Skeletal muscle tissue (tissue), 4 donors: ENCODE results near the gene UPK3B. TPM values are rescaled to one million over a fixed set of nuclear protein-coding genes. Genes with fewer than 3 reads are reported as not detected.
"Not testable (repeated sequence)": the region's sequence is repeated elsewhere in the genome, so short reads cannot be mapped to it uniquely, and the experiment has no call there.

ENCODE experiments used
- H3K27ac ChIP-seq: one replicate; pipeline ENCODE4 v1.7.0; 2013; ENCODE audit warnings: mild to moderate bottlenecking, low read depth, low read length, inconsistent platforms
- H3K27me3 ChIP-seq, 3 donors: one replicate each; pipeline ENCODE4 v1.7.0; 2013; ENCODE audit warnings: low read length in 3 of 3; ENCODE audit not compliant: control insufficient read depth in 3 of 3, insufficient read depth in 3 of 3
- H3K36me3 ChIP-seq, 3 donors: one replicate each; pipeline ENCODE4 v1.7.0; 2013; ENCODE audit warnings: low read length in 3 of 3; ENCODE audit not compliant: control insufficient read depth in 3 of 3, insufficient read depth in 3 of 3
- H3K4me1 ChIP-seq, 3 donors: one replicate each; pipeline ENCODE4 v1.7.0; 2013; ENCODE audit warnings: low read length in 3 of 3, mild to moderate bottlenecking in 3 of 3; ENCODE audit not compliant: control insufficient read depth in 3 of 3, insufficient read depth in 3 of 3
- H3K4me3 ChIP-seq, 3 donors: one replicate each; pipeline ENCODE4 v1.7.0; 2013; ENCODE audit warnings: low read length in 3 of 3
- H3K9ac ChIP-seq, 3 donors: one replicate each; pipeline ENCODE4 v1.7.0; 2013; ENCODE audit warnings: low read length in 3 of 3, mild to moderate bottlenecking in 3 of 3, moderate library complexity in 2 of 3, low read depth in 1 of 3
- H3K9me3 ChIP-seq, 3 donors: one replicate each; pipeline ENCODE4 v1.7.0; 2013; ENCODE audit warnings: low read length in 3 of 3; ENCODE audit not compliant: control insufficient read depth in 3 of 3
- total RNA-seq: library from RNA; depleted of rRNA; stranded (reverse); fragments of >200 nt; gene quantifications from one replicate; pipeline ENCODE4 v1.2.3, GENCODE V29; 2014
- donor health status: Osteomylitis.

Gene UPK3B
- total RNA-seq, 1 donor from 2014 or later, result not detected

DNA sequence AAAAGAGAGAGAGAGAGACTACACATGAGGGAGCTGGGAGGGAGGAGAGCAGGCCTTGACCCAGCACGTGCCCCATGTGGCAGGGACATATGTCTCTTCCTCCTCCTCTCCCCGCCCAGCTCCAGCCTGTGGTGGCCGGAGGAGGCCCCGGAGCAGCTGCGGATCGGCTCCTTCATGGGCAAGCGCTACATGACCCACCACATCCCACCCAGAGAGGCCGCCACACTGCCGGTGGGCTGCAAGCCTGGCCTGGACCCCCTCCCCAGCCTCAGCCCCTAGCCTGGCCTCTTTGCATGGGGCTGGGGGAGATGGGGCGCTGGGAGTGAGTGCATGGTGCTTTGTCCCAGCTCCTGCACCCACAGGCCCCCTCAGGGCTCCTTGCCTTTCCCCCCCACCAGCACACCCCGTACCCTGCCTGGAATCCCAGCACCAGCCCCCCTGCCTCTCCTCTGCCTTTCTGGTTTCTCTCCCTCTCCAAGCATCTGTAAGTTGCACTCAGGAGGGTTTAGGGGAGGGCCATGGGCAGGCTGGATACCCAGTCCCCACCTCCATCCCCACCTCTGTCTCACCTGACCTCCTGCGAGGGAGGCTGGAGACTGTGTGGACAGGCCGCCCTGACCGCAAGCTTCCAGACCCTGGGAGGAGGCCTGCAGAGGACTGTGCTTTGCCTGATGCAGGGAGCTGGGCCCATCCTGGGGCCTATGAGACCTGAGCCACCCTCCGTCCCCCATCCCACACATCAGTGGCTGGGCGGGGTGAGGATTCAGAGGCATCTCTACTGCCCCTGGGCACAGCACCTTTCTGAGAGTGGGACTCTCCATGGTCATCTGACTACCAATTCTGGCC lies 4.8 kb downstream of the UPK3B start:
- no peak overlapping the region for H3K27ac ChIP-seq
- H3K4me3 ChIP-seq, result no peak overlapping the region
- H3K27me3 ChIP-seq, result no peaks in the 10 kb centered on the region
- H3K9me3 ChIP-seq, result no peaks in the 10 kb centered on the region
- no peak overlapping the region for H3K9ac ChIP-seq
- H3K4me1 ChIP-seq, result peaks cover 0 to 6% (median 3%) of the 10 kb centered on the region in 3 donors
- H3K36me3 ChIP-seq, result no peaks in the 10 kb centered on the region

DNA sequence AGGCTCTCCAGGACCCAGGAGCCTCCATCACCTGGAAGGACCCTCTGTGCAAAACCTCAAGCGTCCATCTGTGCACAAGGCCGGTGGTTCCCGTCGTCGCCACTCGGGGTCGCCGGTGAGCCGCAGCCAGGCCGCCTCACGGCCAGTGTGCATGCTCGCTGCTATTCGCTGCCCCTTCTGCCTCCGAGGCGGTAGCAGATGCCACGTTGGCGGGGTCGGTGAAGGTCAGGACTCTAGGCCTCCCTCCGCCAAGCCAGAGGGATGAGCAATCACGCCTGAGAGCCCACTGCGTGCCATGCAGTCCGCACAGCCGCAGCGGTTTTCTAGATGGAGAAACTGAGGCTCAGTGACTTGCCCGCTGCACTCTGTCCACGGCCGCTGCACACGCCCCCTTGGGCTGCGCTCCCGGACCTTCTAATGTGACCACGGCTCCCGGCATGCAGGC lies 5.7 kb downstream of the UPK3B start:
- Histone ChIP-seq H3K36me3 (no peaks in the 10 kb centered on the region), H3K27me3 (no peaks in the 10 kb centered on the region), H3K4me1 (peaks cover 0 to 6% (median 3%) of the 10 kb centered on the region in 3 donors), H3K9me3 (no peaks in the 10 kb centered on the region), H3K27ac (no peak overlapping the region), H3K9ac (no peak overlapping the region), H3K4me3 (peak overlapping the region in 2 of 3 donors; percentile 40 to 56)

DNA sequence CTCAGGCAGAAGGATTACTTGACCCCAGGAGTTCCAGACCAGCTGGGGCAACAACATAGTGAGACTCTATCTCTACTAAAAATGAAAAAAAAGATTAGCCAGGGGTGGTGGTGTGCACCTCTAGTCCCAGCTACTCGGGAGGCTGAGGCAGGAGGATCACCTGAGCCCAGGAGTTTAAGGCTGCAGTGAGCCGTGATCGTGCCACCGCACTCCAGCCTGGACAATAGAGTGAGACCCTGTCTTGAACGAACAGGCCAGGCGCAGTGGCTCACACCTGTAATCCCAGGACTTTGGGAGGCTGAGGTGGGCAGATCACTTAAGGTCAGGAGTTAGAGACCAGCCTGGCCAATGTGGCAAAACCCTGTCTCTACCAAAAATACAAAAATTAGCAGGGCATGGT lies 6.6 kb downstream of the UPK3B start:
- H3K36me3 ChIP-seq, H3K4me1 ChIP-seq, H3K9ac ChIP-seq, H3K27me3 ChIP-seq, H3K4me3 ChIP-seq, H3K27ac ChIP-seq, H3K9me3 ChIP-seq: not testable (repeated sequence)

DNA sequence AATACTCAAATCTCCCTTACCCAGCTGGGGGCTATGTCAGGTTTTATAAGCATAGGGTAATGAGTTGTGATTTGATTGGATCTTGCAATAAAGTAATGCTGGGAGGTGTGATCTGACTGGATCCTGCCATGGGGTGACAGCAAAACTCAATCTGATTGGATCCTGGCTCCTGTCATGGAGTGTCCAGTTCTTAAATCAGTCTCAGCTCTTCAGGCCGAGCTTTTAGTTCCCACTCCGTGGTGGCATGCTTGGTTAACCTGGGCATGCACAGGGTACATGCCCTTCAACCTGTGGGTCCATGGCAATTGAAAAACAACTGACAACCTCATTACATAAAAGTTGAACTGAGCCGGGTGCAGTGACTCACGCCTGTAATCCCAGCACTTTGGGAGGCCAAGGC lies 15.8 kb downstream of the UPK3B start:
- H3K4me1 ChIP-seq, H3K4me3 ChIP-seq, H3K27ac ChIP-seq, H3K9me3 ChIP-seq, H3K27me3 ChIP-seq, H3K36me3 ChIP-seq, H3K9ac ChIP-seq: not testable (repeated sequence)

DNA sequence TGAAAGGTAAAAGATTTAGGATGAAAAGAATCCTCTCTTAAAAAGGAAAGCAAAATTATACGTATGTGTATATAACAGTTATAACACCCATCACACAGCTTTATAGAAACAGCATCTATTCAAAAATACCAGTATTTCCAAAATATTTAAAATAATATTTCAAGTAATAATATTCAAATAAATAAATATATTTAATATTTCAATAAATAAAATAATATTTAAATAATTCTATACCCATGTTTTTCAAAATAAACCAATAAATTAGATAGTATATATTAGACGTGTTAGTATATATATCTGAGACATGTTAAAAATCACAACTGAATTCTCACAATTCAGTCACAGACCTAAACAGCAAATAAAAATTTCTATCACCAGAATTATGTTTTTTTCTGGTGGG lies 21.3 kb downstream of the UPK3B start:
- not testable (repeated sequence) for H3K27me3 ChIP-seq, H3K9me3 ChIP-seq, H3K36me3 ChIP-seq, H3K4me3 ChIP-seq, H3K27ac ChIP-seq, H3K4me1 ChIP-seq, H3K9ac ChIP-seq

DNA sequence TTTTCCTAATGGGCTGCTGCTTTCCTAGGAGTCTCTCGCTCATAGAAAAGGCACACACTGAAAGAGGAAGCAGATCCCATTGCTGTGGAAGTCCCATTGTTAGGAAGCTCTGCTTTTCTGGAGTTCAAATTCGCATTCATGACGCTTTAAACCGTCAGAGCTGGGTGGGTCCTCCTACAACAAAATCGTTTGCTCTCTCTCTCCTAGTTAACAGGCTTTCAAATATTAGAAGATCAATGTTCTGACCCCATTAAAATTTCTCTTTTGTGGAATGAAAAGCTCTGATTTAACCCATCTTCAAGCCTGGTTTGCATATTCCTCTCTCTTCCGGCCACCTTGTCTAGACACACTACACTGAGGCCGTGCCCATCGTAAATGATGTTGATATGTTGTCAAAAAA lies 32.8 kb downstream of the UPK3B start, which contains the start of gene SPDYE16:
TSS of gene SPDYE16 (minus strand) at position 101 of the 400 bp plus-strand sequence. CDS start 1,838 bp downstream, outside the sequence.
- H3K9me3 ChIP-seq, H3K4me3 ChIP-seq, H3K27me3 ChIP-seq, H3K27ac ChIP-seq, H3K4me1 ChIP-seq, H3K9ac ChIP-seq, H3K36me3 ChIP-seq: not testable (repeated sequence)

DNA sequence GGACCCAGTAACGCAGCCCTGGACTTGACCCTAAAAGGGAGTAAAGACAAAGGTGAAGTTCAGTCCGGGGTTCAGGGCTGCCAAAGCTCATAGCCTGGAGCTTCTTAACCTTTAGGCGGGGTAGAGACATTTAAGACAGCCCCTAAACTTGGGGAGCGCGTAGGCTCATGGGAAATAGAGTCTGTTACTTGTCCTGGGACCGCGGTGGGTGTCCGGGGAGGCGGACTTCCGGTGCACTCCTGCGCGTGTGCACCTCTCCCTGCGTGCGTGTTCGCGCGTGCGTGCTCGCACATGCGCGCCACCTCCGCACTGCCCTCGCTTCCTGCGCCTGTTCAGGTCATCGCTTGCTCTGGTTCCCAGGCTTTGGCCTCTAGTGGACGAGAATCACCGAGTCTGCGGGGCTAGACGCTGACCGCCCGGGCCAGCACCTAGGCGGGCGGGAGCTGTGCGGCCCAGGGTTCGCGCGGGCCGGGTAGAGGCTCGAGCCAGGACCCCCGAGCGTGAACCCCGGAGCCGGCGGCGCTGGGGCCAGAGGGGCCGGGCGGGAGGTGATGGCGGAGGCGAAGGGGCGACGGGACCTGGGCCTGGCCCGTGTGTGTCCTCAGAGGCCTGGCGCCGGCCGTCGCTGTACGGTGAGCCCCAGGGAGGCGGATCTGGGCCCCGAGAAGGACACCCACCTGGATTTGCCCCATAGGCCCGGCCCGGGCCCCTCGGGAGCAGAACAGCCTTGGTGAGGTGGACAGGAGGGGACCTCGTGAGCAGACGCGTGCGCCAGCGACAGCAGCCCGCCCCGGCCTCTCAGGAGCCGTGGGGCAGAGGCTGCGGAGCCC lies 38.9 kb downstream of the UPK3B start:
- H3K4me1 ChIP-seq, H3K36me3 ChIP-seq, H3K27me3 ChIP-seq, H3K9me3 ChIP-seq: not testable (repeated sequence)
- Histone ChIP-seq H3K4me3 (peak overlapping the region; percentile 70 to 77 (median 71)), H3K27ac (peak overlapping the region; percentile 90), H3K9ac (peak overlapping the region; percentile 74 to 87 (median 86))

DNA sequence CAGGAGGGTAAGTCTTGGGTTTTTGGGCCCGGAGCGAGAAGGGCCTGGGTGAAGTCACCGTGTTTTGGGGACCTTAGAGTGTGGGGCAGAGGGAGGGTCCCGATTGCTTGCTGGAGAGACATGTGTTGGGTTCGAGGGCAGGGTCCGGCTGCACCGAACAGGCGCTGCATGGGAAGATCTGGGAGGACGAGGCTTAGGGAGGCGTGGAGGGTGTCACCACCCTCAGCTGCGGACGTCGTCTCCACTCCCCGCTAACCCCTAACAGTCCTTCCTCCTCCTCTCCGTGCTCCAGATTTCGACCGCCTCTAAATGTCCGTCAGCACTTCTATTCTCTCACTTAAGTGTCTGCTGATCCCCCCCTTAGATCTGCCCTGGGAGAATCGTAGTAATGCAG lies 39.5 kb downstream of the UPK3B start:
- not testable (repeated sequence) for H3K9me3 ChIP-seq, H3K36me3 ChIP-seq, H3K4me1 ChIP-seq, H3K27me3 ChIP-seq
- Histone ChIP-seq H3K27ac (peak overlapping the region; percentile 90), H3K4me3 (peak overlapping the region; percentile 70 to 77 (median 71)), H3K9ac (peak overlapping the region; percentile 74 to 87 (median 86))

DNA sequence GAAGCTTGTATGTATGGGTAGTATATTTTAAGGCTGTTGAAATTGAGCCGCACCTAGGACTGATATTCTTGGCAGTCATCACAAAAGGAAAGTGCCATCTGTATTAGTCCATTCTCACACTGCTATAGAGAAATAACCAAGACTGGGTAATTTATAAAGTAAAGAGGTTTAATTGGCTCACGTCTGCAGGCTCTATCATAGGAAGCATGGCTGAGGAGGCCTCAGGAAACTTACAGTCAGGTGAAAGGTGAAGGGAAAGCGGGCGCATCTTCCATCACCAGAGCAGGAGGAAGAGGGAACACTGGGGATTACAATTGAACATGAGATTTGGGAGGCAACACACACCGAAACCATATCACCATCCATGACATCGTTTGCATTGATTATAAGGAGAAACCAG lies 41.6 kb downstream of the UPK3B start:
- H3K9ac ChIP-seq, H3K4me1 ChIP-seq, H3K9me3 ChIP-seq, H3K27ac ChIP-seq, H3K36me3 ChIP-seq, H3K4me3 ChIP-seq, H3K27me3 ChIP-seq: not testable (repeated sequence)

DNA sequence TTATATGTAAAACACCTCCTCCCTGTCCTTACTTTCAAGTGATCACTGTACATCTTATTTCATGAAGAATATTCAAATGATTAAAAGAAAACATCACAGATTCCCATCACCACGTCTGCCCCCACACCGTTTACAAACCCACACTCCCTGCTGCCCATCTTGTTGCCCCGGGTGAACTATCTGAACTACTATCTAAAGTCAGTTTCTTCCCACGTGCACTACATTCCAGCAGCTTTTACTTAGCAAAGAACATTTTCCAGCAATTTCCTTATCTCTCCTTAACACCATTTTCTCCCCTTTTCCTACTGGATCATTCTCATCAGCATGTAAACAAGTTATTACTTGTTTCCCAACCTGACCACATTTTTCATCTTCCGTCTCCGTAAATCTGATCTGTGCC lies 49.3 kb downstream of the UPK3B start:
- H3K36me3 ChIP-seq, H3K9ac ChIP-seq, H3K27ac ChIP-seq, H3K4me1 ChIP-seq, H3K9me3 ChIP-seq, H3K4me3 ChIP-seq, H3K27me3 ChIP-seq: not testable (repeated sequence)
